Heart left ventricle (tissue), 13 donors: ENCODE measurements around the gene CLIC6.

Source experiments
- POLR2A ChIP-seq, 2 donors: fragments of 450-650 bp; IDR thresholded peaks; one replicate each; pipeline ENCODE4 v1.6.1; 2017; ENCODE audit warnings: antibody characterized with exemption in 2 of 2, mild to moderate bottlenecking in 2 of 2, moderate library complexity in 2 of 2
- TF ChIP-seq, protein P1 (sequence below), 12 donors: fragments of 200-600 bp; sonication (generic) in 4 of 12; IDR thresholded peaks; one replicate each; pipeline versions ENCODE4 v1.5.0 to v1.8.0; 2018 to 2022; ENCODE audit warnings: antibody characterized with exemption in 12 of 12, mild to moderate bottlenecking in 5 of 12
- donor health status: ischemic (EF 13 %, LVEDD 7.1; RV severe dilation, severe dysfunction).
- donor health status: DM: no; HTN: yes; CAD: no.
- donor health status: DM: no; HTN: no; CAD: no.
- donor health status: ischemic (EF 25% LVEDD 6.9; RV normal size, moderate dysfunction).
- donor health status: ischemic (EF 25% LVEDD 5.7; RV mildly dilated, moderate dysfunction).
- donor health status: ischemic (EF 35%, LVEDD 5.7; RV mildly dilated, moderate dysfunction).
- donor health status: nonischemic (EF 11% LVEDD 7.7; RV severe dilation, severe dysfunction).
- donor health status: DM: yes; HTN: yes; CAD: no.
- donor health status: PGD.
- donor health status: ischemic (EF 29% LVEDD 5.4; RV normal size, mild dysfunction).
- donor health status: nonischemic (EF 23%, LVEDD 6.1; RV moderate dilation, normal function).

DNA sequence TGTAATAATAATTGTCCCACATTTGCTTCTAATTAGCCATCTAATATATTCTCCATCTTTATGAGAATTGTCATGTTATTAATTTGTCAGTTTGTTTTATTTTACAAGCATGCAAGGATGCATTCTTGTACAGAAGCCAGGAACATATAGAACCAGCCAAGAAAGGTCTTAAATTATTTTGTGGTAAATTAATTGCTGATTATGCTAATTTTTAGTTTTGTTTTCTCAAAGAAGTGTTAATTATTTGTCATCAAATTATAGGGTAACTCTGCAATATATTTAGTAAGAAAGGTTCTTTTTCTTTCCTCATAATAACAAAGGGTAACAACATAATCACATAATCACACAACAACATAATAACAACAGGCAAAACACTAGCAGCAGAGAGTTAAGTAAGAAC, 5.7 kb downstream of the CLIC6 start:
- TF ChIP-seq, protein P1, sequence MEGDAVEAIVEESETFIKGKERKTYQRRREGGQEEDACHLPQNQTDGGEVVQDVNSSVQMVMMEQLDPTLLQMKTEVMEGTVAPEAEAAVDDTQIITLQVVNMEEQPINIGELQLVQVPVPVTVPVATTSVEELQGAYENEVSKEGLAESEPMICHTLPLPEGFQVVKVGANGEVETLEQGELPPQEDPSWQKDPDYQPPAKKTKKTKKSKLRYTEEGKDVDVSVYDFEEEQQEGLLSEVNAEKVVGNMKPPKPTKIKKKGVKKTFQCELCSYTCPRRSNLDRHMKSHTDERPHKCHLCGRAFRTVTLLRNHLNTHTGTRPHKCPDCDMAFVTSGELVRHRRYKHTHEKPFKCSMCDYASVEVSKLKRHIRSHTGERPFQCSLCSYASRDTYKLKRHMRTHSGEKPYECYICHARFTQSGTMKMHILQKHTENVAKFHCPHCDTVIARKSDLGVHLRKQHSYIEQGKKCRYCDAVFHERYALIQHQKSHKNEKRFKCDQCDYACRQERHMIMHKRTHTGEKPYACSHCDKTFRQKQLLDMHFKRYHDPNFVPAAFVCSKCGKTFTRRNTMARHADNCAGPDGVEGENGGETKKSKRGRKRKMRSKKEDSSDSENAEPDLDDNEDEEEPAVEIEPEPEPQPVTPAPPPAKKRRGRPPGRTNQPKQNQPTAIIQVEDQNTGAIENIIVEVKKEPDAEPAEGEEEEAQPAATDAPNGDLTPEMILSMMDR (IDR thresholded peaks at IDR 0.05), result no peak
- TF ChIP-seq POLR2A (IDR thresholded peaks at IDR 0.05), result no peak
